Fibroblast of villous mesenchyme (primary cell): ENCODE results near the gene FAT1. TPM values are rescaled to one million over a fixed set of nuclear protein-coding genes. Genes with fewer than 3 reads are reported as not detected.

Experiments
- DNase-seq: peaks from one replicate; pipeline ENCODE4 v3.0.0-alpha.2; 2010; ENCODE audit warnings: low read depth
- H3K4me3 ChIP-seq: 2 replicates; pipeline ENCODE4 v1.5.1; 2011; ENCODE audit warnings: low read depth, mild to moderate bottlenecking, low read length
- total RNA-seq: library from RNA; depleted of rRNA; stranded (reverse); fragments of >200 nt; gene quantifications from 2 replicates; pipeline ENCODE4 v1.2.3, GENCODE V29; 2012
- TF ChIP-seq, protein P1 (sequence below): IDR thresholded peaks from 2 replicates; pipeline ENCODE4 v1.5.1; 2012; ENCODE audit warnings: low read depth, mild to moderate bottlenecking, low read length; ENCODE audit not compliant: insufficient read depth

The FAT1 gene
- total RNA-seq, 1 donor: 454 TPM

GRCh38 chr4:186628058-186628711 lies 95.5 kb downstream of the FAT1 start:
- TF ChIP-seq, protein P1, sequence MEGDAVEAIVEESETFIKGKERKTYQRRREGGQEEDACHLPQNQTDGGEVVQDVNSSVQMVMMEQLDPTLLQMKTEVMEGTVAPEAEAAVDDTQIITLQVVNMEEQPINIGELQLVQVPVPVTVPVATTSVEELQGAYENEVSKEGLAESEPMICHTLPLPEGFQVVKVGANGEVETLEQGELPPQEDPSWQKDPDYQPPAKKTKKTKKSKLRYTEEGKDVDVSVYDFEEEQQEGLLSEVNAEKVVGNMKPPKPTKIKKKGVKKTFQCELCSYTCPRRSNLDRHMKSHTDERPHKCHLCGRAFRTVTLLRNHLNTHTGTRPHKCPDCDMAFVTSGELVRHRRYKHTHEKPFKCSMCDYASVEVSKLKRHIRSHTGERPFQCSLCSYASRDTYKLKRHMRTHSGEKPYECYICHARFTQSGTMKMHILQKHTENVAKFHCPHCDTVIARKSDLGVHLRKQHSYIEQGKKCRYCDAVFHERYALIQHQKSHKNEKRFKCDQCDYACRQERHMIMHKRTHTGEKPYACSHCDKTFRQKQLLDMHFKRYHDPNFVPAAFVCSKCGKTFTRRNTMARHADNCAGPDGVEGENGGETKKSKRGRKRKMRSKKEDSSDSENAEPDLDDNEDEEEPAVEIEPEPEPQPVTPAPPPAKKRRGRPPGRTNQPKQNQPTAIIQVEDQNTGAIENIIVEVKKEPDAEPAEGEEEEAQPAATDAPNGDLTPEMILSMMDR: no peak
- DNase-seq: no peak
- no peak overlapping the region for H3K4me3 ChIP-seq

GRCh38 chr4:186627226-186627865 lies 96.3 kb downstream of the FAT1 start:
- H3K4me3 ChIP-seq: no peak overlapping the region
- no peak for DNase-seq
- TF ChIP-seq, protein P1: no peak

DNA sequence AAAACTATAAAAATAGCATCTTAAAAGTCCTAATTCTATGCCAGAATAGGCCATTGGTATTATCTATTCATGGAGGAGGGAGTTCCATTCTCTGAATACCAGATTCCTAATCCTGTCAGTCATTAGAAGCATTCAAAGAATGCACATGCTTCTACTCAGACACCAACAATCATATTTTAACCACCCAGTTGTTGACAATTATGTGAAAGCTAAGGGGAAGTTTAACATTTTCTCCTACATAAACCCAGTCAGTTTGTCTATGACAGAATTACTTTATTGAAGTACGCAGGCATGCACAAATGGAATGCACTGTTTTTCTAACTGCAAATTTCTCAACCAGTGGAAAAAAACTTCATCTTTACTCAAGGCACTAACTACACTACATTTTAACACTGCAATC lies 98.7 kb downstream of the FAT1 start:
- H3K4me3 ChIP-seq: no peak overlapping the region
- peak; percentile 88 for DNase-seq
- TF ChIP-seq, protein P1: no peak

- TF ChIP-seq, protein P1: no peak
- DNase-seq: no peak
- H3K4me3 ChIP-seq: no peak overlapping the region
Measured at GRCh38 chr4:186623546-186623945, 100.1 kb downstream of the FAT1 start.

GRCh38 chr4:186622788-186623464 lies 100.7 kb downstream of the FAT1 start:
- TF ChIP-seq, protein P1: no peak
- peak; percentile 55 for DNase-seq
- H3K4me3 ChIP-seq: no peak overlapping the region

DNA sequence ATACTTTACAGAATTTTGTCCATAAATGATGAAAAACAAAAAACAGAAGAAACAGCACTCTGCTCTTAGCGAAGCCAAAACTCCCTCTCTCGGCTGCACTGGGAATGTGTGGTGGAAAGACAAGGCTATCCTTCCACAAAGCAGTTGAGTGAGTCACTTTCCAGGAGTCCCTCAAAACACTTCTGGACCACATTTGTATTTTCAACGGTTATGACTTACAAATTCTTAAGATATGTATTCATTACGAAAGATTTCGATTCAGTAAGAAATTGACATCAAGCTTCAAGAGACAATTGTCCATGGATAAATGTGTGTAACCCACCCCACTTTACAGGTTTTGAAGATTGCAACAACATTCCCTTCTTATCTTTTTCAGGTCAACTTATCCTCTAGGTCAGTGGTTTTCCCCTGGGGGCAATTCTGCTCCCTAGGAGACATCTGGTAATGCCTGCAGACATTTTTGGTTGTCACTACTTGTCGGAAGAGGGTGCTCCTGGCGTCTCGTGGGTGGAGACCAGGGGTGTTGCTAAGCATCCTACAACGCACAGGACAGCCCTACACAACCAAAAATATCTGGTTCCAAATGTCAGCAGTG lies 101.6 kb downstream of the FAT1 start:
- peak; percentile 87 for DNase-seq
- TF ChIP-seq, protein P1: peak; percentile 65
- no peak overlapping the region for H3K4me3 ChIP-seq
